GM18951 (cell line): ENCODE measurements around the gene RXYLT1.

Experiments used
- POLR2A ChIP-seq: IDR thresholded peaks from 4 replicates; pipeline ENCODE4 v1.6.1; 2011; ENCODE audit warnings: mild to moderate bottlenecking; ENCODE audit not compliant: insufficient read length, insufficient read depth; ENCODE audit errors: extremely low read depth
- in situ Hi-C: fragments of 300-500 bp; cut with MboI; formaldehyde crosslinking; loops from one replicate; pipeline ENCODE4 v1.12.0; 2022; ENCODE audit warnings: low sequenced_read_pairs, mixed read lengths, inconsistent platforms; ENCODE audit not compliant: unreplicated experiment

Gene RXYLT1

GRCh38 chr12:63857771-63858670, 78.3 kb downstream of the RXYLT1 start:
- TF ChIP-seq POLR2A = no peak
- in situ Hi-C loops = no loop called here
